ENCODE data around the gene PNKP.

PNKP gene

DNA sequence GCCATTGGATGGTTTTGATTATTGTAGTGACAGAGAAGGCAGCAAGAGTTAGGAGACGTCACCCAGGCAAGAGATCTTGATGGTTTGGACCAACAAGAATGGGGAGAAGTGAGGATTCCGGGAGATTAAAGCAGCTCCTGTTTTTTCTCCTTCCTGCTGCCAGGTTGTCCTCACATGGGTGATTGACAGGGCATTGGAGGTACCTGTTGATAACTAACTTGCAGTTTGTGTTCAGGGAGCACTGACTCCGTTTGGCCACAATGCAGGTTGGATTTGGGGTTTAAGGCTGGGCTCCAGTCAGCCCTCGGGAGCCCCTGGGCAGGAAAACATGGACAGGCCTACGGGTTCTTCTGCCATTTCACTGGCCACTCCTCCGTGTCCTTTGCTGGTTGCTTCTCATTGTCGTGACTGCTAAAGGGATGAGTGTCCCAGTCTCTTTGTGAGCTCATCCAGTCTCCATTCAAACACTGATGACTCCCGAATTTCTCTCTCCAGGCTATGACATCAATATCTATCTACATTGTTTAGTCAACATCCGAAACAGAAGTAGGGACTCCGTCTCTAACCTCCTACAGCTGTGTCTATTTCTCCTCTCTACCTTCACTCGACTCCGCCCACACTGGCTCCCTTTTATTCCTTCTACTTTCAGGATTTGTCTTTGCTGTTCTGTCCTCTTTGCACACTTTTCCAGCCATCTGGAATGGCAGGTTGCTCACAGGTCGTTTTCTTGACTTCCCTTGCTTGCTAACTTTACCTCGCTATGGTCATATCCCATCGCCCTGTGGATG is 17.7 kb downstream of the PNKP start:
- DNase-seq (ENCODE audit: extremely low read depth, low read depth): no peak
- no peak for TF ChIP-seq CTCF (IDR thresholded peaks at IDR 0.05; ENCODE audit: low read depth, low read length, missing control alignments)
- H3K4me3 ChIP-seq (replicated peaks; ENCODE audit: low read depth, low read length): peak overlapping the region; percentile 70

GRCh38 chr19:49848938-49849337 is 18.4 kb downstream of the PNKP start:
- no peak for TF ChIP-seq CTCF (IDR thresholded peaks at IDR 0.05; ENCODE audit: low read depth, low read length, missing control alignments)
- no peak overlapping the region for H3K4me3 ChIP-seq (replicated peaks; ENCODE audit: low read depth, low read length)

DNA sequence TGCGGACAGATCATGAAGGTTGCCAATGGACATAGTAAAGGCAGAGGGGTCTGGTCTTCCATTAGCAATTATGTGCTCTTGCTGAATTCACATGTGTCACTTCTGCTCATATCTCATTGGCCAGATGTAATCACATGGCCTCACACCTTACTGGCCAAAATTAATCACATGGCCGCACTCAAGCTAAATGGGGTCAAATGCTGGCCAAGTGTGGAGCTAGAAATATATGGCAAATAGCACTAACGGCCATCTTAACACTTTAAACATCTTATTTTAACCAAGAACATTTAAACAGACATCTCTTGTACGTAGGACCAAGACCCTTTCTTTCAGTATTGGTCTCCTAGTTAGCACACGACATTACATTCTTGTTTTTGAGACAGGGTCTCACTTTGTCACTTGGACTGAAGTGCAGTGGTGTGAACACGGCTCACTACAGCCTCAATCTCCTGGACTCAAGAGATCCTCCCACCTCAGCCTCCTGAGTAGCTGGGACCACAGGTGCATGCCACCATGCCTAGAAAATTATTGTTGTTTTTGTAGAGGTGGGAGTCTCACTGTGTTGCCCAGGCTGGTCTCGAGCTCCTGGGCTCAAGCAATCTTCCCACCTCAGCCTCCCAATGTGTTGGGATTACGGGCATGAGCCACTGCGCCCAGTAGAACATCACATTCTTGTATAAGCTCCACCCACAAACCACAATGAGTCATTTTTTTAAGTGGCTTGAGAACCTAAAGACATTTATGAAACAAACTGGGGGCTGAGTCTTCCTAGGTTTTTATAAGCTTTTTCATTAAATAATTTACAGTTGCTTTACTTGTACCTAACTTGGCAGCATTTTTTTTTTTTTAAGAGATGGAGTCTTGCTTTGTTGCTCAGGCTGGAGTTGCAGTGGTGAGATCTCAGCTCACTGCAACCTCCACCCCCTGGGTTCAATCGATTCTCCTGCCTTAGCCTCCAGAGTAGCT is 19.4 kb downstream of the PNKP start:
- no peak overlapping the region for H3K4me3 ChIP-seq (replicated peaks; ENCODE audit: low read depth, low read length)
- peak; percentile 83 for DNase-seq (ENCODE audit: extremely low read depth, low read depth)
- TF ChIP-seq CTCF (IDR thresholded peaks at IDR 0.05; ENCODE audit: low read depth, low read length, missing control alignments): no peak

More at GRCh38 chr19:49848938-49849337, 18.4 kb downstream of the PNKP start:
- DNase-seq (ENCODE audit: extremely low read depth, low read depth): no peak

- no peak for TF ChIP-seq CTCF (IDR thresholded peaks at IDR 0.05; ENCODE audit: low read depth, low read length, missing control alignments)
- no peak for DNase-seq (ENCODE audit: extremely low read depth, low read depth)
- no peak overlapping the region for H3K4me3 ChIP-seq (replicated peaks; ENCODE audit: low read depth, low read length)
Observed at GRCh38 chr19:49846408-49846807, 21.0 kb downstream of the PNKP start.

DNA sequence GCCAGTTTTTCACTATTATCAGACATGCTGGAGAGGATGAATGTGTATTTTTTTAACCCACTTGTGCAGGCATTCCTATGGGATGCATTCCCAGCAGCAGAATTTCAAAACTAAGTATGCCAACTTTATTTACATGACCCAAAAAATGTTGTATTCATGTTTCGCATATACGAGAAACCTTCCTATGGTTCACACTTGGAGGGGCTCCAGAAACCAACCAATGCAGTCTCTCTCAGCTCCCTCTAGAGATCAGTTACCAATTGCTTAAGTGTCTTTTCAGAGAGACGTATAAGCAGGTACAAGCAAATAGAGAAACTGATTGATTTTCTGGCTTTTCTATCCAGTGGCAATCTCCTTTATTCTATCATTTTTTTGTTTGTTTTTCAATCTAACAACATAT is 22.0 kb downstream of the PNKP start:
- DNase-seq (ENCODE audit: extremely low read depth, low read depth): no peak
- no peak for TF ChIP-seq CTCF (IDR thresholded peaks at IDR 0.05; ENCODE audit: low read depth, low read length, missing control alignments)
- no peak overlapping the region for H3K4me3 ChIP-seq (replicated peaks; ENCODE audit: low read depth, low read length)

DNA sequence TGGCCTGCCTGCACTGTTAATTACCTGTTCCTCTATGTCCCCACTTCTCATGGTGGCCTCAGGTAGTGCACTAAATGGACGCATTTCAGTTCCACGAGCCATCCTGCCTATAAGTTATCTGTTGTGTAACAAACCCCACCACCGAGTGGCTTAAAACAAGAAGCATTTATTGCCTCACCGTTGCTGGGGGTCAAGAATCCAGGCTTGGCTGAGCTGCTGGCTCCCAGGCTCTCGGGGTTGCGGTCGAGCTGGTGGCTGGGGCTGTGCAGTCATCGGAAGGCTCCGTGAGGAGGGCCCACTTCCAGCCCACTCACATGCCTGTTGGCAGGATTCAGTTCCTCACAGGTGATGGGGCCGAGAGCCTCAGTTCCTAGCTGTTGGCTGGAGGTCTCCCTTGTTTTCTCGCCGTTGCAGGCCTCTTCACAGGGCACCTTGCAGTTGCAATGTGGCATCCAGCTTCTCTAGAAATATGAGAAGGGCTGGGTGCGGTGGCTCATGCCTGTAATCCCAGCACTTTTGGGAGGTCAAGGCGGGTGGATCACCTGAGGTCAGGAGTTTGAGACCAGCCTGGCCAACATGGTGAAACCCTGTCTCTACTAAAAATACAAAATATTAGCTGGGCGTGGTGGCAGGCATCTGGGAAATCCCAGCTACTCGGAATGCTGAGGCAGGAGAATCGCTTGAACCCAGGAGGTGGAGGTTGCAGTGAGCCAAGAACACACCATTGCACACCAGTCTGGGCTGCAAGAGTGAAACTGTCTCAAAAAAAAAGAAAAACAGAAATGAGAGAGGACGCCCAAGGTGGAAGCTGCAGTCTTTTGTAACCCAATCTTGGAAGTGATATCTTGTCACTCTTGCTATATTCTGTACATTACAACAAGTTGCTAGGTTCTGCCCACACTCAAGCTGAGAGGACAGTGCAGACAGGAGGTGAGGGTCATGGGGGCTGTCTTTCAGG is 23.0 kb downstream of the PNKP start:
- DNase-seq (ENCODE audit: extremely low read depth, low read depth): no peak
- H3K4me3 ChIP-seq (replicated peaks; ENCODE audit: low read depth, low read length): no peak overlapping the region
- no peak for TF ChIP-seq CTCF (IDR thresholded peaks at IDR 0.05; ENCODE audit: low read depth, low read length, missing control alignments)
